T-helper 1 cell treated with Interleukin-12 subunit alpha and Interleukin-12 subunit beta and Interleukin-4 antibody, amounts not matched to agents 30 ng/mL and 1 ng/mL, for 36 hours (primary cell): ENCODE data around the gene ANKRD17. TPM values are rescaled to one million over a fixed set of nuclear protein-coding genes. Genes with fewer than 3 reads are reported as not detected.
"Not testable (repeated sequence)": the region's sequence is repeated elsewhere in the genome, so short reads cannot be mapped to it uniquely, and the experiment has no call there.

Experiments used
- intact Hi-C: fragments of 100-400 bp; cut with micrococcal nuclease; formaldehyde crosslinking; loops from one replicate; pipeline ENCODE4 v1.15.1; 2024
- total RNA-seq: library from RNA; stranded (reverse); gene quantifications from 2 replicates; pipeline ENCODE4 v1.2.3, GENCODE V29; 2022

ANKRD17 gene
- total RNA-seq, 1 donor from 2014 or later, result 65.0 TPM

GRCh38 chr4:73247100-73247499 lies 11.5 kb downstream of the ANKRD17 start:
- intact Hi-C loops, result no loop called here

- intact Hi-C loops, result no loop called here
Measured at GRCh38 chr4:73245955-73246354, 12.6 kb downstream of the ANKRD17 start.

GRCh38 chr4:73244945-73245601 lies 13.5 kb downstream of the ANKRD17 start:
- intact Hi-C loops, result no loop called here

- intact Hi-C loops, result no loop called here
Measured at GRCh38 chr4:73237044-73237443, 21.6 kb downstream of the ANKRD17 start.

- intact Hi-C loops, result no loop called here
Measured at GRCh38 chr4:73236151-73236550, 22.4 kb downstream of the ANKRD17 start.

GRCh38 chr4:73234712-73235111 lies 23.9 kb downstream of the ANKRD17 start:
- intact Hi-C loops, result no loop called here

GRCh38 chr4:73231518-73232487 lies 26.8 kb downstream of the ANKRD17 start:
- intact Hi-C loops, result no loop called here

GRCh38 chr4:73230865-73231517 lies 27.6 kb downstream of the ANKRD17 start:
- intact Hi-C loops, result no loop called here

- intact Hi-C loops, result not testable (repeated sequence)
Measured at GRCh38 chr4:73228800-73229199, 29.8 kb downstream of the ANKRD17 start.

GRCh38 chr4:73224886-73225285 lies 33.7 kb downstream of the ANKRD17 start:
- intact Hi-C loops, result no loop called here

- intact Hi-C loops, result loop anchor here (1.0 kb wide), 4 partner anchors 10 to 154 kb away; partner anchors contain the start of gene COX18
Measured at GRCh38 chr4:73223258-73223650, 35.3 kb downstream of the ANKRD17 start.

GRCh38 chr4:73222466-73223257 lies 35.9 kb downstream of the ANKRD17 start:
- intact Hi-C loops, result loop anchor here (1.0 kb wide), 4 partner anchors 11 to 153 kb away; partner anchors contain the start of gene COX18

GRCh38 chr4:73221734-73222133 lies 36.9 kb downstream of the ANKRD17 start:
- intact Hi-C loops, result no loop called here

GRCh38 chr4:73220815-73221214 lies 37.8 kb downstream of the ANKRD17 start:
- intact Hi-C loops, result no loop called here

- intact Hi-C loops, result no loop called here
Measured at GRCh38 chr4:73213916-73214653, 44.5 kb downstream of the ANKRD17 start.

GRCh38 chr4:73212982-73213730 lies 45.4 kb downstream of the ANKRD17 start:
- intact Hi-C loops, result no loop called here

- intact Hi-C loops, result no loop called here
Measured at GRCh38 chr4:73211968-73212367, 46.6 kb downstream of the ANKRD17 start.

GRCh38 chr4:73208376-73208775 lies 50.2 kb downstream of the ANKRD17 start:
- intact Hi-C loops, result no loop called here

GRCh38 chr4:73206236-73206635 lies 52.4 kb downstream of the ANKRD17 start:
- intact Hi-C loops, result no loop called here

- intact Hi-C loops, result no loop called here
Measured at GRCh38 chr4:73205482-73205881, 53.1 kb downstream of the ANKRD17 start.
